Activated gamma-delta T cell (primary cell): Measurements from ENCODE around the gene PTPN14.

Experiments used
- DNase-seq: peaks from one replicate; lab custom pipeline; 2025; lab: John Stamatoyannopoulos, UW

PTPN14 gene

GRCh38 chr1:214332946-214333798 is 218.2 kb downstream of the PTPN14 start:
- no peak for DNase-seq

- no peak for DNase-seq
Observed at GRCh38 chr1:214331827-214332423, 219.5 kb downstream of the PTPN14 start.

GRCh38 chr1:214331180-214331579 is 220.2 kb downstream of the PTPN14 start:
- no peak for DNase-seq

- DNase-seq: no peak
Observed at GRCh38 chr1:214330715-214331114, 220.7 kb downstream of the PTPN14 start.

- no peak for DNase-seq
Observed at GRCh38 chr1:214330222-214330621, 221.2 kb downstream of the PTPN14 start.

GRCh38 chr1:214329470-214330220 is 221.8 kb downstream of the PTPN14 start:
- DNase-seq: no peak

GRCh38 chr1:214328770-214329469 is 222.5 kb downstream of the PTPN14 start:
- DNase-seq: no peak

GRCh38 chr1:214327514-214327913 is 223.9 kb downstream of the PTPN14 start:
- no peak for DNase-seq

GRCh38 chr1:214326406-214326805 is 225.0 kb downstream of the PTPN14 start:
- no peak for DNase-seq

GRCh38 chr1:214324896-214325800 is 226.3 kb downstream of the PTPN14 start:
- no peak for DNase-seq

GRCh38 chr1:214321705-214322453 is 229.5 kb downstream of the PTPN14 start:
- DNase-seq: no peak

- no peak for DNase-seq
Observed at GRCh38 chr1:214319938-214320337, 231.5 kb downstream of the PTPN14 start.

- DNase-seq: no peak
Observed at GRCh38 chr1:214318956-214319736, 232.3 kb downstream of the PTPN14 start.

GRCh38 chr1:214318356-214318755 is 233.0 kb downstream of the PTPN14 start:
- no peak for DNase-seq

- no peak for DNase-seq
Observed at GRCh38 chr1:214317734-214318133, 233.7 kb downstream of the PTPN14 start.

GRCh38 chr1:214317300-214317699 is 234.1 kb downstream of the PTPN14 start:
- DNase-seq: no peak

- no peak for DNase-seq
Observed at GRCh38 chr1:214316593-214316992, 234.8 kb downstream of the PTPN14 start.

- no peak for DNase-seq
Observed at GRCh38 chr1:214314178-214314843, 237.1 kb downstream of the PTPN14 start.

- no peak for DNase-seq
Observed at GRCh38 chr1:214312530-214313051, 238.8 kb downstream of the PTPN14 start.
